ENCODE measurements around the gene VSTM2B.

The VSTM2B gene

DNA sequence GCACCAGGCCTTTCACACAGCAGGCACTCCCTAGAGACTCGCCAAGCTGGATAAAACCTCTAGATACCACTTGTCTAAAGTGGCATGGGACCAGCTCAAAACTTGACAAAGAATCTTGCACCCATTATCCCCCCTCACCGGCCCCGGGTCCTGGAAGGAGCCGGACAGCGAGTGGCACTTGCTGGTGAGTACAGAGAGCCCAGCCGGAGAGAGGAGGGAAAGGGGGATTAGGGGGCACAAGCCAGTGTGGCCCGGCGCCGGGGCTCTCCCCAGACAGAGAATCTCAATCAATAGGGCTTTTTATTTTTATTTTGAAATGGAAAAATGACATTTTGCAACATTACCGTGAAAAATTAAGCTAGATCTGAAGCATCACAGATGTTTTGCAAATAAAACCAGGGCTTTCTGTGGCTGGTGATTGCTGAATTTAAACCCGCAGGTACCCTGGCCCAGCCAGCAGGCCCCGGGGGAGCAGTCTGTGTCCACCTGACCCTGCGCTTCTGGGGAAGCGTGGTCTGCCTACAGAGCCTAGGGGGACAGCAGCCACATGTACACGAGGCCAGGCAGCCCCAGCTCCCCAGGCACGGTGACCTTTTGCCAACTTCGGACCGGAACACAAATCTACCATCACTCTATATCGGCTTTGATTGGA, 10.0 kb upstream of the VSTM2B start:
- DNase-seq (ENCODE audit: low read depth, low spot score) = no peak

DNA sequence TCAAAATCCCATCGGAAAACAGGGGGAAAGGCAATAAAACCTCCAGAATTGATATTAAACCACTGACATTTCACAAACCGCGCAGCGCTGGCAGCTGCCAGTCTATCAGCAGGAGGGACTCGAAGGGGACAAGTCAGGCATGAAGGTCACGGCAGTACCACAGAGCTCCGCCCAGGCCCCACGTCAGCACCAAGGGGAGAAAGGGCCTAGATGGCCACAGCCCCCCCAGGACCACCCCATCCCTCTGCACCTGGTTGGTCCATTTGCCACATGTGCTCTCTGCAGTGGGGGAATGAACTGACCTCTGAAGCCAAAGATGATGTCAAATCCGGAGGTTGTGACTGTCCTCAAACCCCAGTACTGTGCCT, 9.5 kb upstream of the VSTM2B start:
- DNase-seq (ENCODE audit: low read depth, low spot score) = no peak

DNA sequence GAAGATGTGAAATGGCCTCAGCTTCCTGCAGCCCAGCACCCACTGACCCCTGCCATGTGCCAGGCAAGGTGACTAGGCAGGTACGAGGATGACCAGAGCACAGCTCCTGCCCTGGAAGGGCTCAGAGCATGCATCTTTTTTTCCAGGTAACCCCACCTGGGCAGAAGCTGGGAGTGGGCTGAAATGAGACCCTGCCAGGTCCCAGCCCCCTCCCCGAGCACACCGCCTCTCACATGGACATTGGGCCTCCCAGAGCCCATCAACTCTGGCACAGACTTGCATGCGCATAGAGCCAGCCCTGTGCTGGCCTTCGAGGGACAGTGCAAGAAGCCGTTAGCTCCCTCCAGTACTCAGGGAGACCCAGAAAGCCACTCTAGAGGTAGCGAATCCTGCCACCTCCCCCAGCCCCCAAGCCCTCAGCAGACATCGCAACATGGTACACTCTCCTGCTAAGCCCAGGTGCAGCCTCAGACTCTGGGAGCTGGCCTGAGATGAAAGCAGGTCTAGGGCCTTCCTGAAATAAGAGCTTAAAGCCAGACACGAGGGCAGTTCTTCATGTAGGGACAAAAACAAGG, 8.9 kb upstream of the VSTM2B start:
- DNase-seq (ENCODE audit: low read depth, low spot score) = no peak

DNA sequence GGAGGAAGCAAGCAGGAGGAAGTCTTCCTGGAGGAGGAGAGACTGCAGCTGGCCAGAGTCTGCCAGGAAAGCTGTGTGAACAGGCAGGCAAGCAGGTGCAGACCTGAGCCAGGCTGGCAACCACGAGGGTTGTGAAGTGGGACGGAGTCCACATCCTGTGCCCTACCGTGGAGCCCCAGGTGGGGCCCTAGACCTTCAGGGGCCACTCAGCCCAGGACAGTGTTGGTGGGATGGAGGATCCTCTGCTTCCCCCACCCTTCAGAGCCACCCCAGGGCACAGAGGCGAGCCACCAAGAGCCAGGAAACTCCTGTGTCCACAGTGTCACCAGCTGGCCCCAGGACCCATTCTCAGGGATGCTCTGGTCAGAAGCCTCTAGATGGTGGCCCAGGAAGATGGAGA, 8.4 kb upstream of the VSTM2B start:
- DNase-seq (ENCODE audit: low read depth, low spot score) = no peak

DNA sequence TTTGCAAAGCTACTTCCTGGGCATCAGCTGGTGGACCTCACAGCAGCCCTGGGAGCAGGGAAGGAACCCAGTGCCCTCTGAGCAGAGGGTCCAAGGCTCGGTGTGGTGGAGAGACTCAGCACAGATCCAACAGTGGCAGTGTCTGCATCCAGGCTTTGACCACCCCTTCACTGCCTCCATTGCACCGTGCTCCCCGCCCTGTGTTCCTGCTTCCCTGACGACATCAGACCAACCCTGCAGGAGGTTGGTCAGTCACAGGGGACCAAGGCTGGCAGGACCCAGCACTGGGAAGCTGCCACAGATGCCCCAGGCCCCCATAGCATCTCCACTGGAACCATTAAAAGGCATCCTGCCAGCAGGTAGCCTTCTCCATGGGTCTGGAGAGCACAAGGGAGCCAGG, 7.8 kb upstream of the VSTM2B start:
- no peak for DNase-seq (ENCODE audit: low read depth, low spot score)

DNA sequence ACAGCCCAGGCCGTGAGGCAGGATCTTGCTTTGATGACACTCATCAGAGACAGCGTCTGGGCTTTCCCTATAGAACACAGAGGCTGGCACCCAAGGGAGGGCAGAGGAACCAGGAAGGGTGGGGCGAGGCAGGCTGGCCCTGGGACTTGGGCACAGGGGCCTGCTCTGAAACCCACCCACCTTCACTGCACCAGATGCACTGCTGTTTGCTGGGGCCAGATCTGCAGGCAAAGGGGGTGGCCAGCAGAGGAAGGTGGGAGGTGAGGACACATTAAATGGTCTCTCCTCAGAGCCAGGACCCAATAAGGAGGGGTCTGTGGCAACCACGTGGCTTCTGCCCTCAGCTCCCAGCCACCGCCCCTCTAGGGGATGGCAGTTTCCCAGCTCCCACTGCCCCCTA, 6.6 kb upstream of the VSTM2B start:
- no peak for DNase-seq (ENCODE audit: low read depth, low spot score)

DNA sequence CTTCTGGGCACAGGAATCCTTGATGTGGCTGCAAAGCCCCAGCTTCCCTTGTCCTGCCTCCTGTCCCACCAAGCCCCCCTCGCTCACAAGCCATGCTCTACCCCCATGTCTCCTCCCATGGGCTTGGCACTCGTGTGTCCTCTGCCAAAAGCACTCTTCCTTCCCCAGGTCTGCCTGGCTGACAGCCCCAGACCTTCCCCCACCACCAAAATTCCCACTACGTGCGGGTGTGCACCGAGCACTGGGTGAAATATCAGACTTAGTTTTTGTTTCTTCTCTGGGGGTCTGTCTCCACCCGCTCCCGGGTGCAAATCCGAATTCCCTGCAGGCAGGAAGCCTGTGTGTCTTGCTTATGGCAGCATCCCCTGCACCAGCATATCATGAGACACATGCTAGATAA, 5.9 kb upstream of the VSTM2B start:
- DNase-seq (ENCODE audit: low read depth, low spot score) = no peak

DNA sequence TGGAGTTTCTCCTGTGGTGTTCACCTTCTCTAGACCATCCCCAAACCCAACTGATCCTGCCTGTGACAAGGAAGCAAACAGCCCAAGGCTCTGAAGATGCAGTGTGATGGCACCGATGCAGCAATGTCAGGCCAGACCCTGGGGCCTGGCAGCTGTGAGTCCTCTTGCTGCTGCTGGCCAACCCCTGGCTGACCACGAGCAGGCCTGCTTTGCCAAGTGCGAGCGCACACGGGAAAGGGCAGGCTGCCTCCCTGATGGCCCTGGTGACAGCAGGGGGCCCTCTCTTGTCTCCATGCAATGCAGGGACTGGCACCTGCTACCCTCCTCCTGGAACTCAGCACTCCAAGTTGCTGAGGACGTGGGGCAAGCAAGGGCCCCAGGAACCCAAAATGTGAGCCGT, 5.4 kb upstream of the VSTM2B start:
- no peak for DNase-seq (ENCODE audit: low read depth, low spot score)

DNA sequence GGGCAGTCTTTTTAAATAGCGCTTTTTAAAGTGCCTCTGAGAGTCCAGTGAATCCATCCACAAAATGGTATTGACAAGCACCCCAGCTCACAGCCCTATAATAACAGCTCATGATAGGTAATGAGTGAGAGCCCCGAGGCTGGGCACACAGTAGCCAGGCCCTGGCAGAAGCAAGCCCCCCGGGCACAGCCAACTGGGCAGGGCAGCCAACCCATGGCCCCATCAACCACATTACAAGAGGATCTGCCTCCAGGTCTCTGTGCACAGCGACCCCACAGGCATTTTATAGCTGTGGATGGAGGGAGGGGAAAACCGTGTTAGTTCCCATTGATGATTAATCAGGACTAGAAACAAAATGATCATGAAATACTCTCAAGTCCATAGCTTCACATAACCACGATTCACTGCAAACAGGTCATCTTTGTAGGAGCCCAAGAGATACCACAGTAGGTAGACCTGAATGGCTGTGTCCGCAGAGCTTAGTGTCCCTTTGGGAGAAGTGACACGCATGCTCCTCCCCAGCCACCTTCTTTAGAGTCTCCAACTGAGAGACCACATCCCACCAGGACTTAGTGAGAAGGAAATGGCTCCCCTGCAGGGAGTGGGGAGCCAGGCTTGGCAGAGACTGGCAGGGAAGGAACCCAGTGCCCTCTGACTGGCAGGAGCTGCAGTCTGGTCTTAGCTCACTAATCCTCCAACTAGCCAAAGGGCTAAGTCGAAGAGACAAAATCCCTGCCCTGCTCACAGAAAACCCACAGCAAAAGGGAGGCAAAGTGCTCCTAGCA, 4.3 kb upstream of the VSTM2B start:
- DNase-seq (ENCODE audit: low read depth, low spot score) = no peak

DNA sequence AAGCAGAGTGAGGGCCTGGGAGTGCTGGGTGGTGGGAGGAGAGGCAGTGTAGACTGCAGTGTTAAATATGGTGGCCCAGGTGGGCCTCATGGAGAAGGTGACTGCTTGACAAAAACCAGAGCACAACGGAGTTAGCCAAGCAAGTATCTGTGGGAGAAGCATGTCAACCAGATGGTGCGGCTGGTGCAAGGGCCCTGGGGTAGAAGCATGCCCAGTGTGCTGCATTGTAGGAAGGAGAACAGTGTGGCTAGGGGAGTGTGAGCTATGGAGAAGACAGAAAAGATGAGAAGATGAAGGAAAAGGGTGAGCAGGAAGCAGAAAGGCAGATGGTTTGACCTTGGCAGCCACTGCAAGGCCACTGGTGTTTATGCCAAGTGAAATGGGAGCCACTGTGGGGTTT, 2.2 kb upstream of the VSTM2B start:
- no peak for DNase-seq (ENCODE audit: low read depth, low spot score)

DNA sequence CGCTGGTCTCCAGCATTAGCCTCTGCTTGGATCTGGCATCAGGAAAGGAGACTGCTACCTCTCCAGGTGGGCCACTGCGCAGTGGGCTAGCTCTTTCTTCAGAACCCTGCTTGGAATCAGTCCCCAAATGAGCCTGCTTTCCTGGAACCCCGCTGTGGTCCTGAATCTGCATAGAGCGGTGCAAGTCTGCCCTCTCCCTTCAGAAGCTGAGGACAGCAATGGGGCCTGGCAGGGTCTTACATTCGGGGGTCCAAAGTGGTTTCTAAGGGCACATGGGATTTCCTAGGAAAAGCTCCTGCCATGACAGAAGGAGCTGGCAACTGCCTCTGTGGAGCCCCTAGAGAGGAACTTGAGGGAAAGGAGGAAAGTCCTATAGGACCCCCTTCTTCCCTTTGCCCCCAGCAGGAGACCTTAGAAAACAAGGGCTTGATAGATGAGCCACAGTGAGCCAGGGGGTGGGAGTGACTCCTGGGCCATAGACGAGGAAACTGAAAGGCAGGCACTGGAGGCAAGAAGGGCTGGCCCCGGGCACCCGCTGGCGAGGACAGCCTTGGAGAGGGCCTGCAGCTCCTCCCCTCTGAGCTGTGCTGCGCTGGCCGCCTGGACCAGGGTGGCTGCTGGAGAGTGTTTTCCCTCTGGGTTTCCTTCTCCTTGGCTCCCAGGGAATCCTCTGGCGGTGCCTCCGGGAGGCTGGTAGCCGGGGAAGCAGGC, 1.4 kb upstream of the VSTM2B start:
- no peak for DNase-seq (ENCODE audit: low read depth, low spot score)

DNA sequence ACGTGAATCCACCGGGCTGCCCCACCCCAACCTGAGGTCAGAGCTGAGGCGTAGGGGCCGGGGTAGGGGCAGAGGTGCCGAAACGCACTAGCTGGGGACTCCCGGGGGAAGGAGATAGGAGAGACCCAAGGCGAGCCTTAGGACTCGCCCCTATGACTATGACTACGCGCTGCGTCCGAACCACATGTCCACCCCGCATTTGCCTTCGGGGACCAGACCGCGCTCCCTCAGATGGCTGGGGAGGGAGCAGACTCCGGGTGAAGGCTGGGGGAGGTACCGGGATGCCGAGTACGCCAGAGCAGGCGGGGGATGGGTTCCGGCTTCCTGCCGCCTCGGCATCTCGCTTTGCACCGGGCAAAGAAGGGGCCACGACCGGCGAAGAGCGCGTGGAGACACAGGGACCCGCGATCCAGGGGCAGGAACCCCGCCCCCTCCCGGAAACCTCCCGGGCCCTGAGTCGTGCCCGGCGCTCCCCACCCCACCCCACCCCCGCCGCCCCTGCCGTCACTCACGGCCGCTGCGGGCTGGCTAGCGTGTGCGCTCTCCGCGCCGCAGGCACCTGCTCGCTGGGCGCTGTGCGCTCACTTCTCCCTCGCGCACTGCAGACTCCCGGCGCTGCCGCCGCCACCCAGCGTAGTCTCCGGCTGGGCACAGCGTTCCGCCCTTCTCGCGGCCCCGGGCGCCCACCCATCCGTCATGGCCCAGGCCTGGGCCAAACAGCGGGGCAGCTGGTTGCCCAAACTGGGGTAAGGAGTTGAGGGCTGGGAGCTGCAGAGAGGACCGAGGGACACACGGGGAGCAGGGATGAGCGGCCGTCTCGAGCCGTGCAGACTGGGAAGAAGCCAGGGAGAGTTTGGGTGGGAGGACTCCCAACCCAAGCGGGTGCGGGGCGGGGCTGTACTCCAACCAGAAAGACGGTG, 622 bp upstream of the VSTM2B start:
- no peak for DNase-seq (ENCODE audit: low read depth, low spot score)

DNA sequence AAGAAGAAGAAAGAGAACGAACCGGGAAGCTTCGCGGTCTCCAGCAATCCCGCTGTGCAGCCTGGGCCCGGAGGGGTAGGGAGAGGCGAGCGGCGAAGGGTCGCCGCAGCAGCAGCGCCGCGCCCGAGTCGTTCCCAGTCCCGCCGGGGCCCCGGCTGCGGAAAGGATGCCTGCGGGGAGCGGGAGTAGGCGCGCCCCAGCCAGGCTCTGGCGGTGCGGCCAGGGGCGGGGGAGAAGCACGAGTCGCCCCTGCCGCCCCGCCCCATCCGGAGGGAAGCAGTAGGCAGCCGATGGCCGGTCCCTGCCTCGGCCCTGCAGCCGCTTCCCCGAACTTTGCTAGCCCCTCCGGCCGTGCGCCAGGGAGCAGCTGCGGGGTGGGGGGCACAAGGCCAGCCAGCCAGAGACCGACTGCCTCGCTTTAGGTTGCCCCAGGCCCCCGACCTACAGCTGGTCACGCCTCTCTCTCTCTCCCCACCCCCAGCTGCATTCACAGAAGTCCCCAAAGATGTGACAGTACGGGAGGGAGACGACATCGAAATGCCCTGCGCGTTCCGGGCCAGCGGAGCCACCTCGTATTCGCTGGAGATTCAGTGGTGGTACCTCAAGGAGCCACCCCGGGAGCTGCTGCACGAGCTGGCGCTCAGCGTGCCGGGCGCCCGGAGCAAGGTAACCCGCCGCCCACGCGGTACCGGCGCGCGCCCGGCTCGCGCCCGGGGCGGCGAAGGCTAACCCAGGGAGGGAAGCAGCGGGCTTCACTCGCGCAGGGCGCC, 1.1 kb downstream of the VSTM2B start:
- DNase-seq (ENCODE audit: low read depth, low spot score) = no peak

DNA sequence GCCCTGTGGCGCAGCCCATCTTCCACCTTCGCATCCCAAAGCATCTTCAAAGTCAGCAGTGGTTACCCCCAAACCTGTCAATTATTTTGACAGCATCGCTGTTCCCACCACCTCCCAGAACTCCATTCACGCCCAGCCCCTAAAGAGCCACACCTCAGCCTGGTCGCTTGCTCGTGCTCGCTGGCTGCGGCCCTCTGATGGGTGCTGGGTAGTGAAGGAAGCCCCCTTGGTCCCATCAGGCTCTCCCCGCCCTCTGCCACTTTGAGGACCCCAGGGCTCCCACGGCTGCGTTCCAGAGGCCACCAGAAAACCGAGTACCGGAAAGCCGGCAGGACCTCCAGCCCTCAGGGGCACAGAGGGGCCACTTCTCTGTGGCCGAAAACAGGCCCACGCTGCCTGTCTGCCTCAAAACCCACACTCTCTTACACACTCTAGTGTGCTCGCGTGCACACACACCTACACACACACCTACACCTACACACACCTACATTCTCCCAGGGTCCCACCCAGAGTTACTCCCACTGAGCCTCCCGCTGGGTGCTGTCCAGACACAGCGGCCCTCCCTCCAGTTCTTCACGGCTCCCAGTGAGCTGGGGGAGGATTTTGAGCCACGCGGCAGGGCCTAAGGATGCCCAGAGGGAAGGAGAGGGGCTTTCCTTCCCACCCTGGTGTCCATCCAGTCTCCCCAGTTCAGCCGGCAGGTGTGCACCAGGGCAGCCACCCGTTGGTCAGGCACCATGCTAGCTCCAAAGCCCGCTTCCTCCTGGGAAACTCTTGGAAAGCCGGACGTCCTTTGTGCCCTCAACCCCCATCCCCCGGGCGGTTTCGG, 1.9 kb downstream of the VSTM2B start:
- no peak for DNase-seq (ENCODE audit: low read depth, low spot score)

DNA sequence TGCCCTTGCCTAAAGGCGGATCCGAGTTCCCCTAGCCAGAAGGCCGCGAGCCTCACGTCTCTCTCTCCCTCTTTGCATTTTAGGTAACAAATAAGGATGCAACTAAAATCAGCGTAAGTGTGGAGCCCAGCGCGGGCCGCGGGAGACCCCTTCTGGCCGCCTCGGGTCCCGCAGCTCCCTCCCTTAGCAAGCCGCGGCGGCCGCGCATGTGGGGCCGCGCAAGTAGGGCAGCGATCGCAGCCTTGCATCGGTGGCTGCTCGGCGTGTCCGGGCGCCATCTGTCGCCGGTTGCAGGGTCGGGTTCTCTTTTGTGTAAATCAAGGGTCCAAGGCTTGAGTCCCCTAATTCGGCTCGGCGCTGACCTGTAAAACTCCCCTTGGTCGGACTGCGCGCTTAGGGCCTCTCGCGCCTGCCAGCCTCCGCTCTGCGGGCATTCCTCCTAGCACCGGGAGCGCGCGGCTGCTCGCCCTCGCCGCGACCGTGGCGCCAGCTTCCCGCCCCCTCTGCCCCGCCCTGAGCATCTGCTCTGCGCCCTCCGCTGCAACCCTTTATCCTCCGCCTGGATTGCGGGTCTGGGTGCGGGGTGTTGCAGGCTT, 2.7 kb downstream of the VSTM2B start:
- no peak for DNase-seq (ENCODE audit: low read depth, low spot score)

DNA sequence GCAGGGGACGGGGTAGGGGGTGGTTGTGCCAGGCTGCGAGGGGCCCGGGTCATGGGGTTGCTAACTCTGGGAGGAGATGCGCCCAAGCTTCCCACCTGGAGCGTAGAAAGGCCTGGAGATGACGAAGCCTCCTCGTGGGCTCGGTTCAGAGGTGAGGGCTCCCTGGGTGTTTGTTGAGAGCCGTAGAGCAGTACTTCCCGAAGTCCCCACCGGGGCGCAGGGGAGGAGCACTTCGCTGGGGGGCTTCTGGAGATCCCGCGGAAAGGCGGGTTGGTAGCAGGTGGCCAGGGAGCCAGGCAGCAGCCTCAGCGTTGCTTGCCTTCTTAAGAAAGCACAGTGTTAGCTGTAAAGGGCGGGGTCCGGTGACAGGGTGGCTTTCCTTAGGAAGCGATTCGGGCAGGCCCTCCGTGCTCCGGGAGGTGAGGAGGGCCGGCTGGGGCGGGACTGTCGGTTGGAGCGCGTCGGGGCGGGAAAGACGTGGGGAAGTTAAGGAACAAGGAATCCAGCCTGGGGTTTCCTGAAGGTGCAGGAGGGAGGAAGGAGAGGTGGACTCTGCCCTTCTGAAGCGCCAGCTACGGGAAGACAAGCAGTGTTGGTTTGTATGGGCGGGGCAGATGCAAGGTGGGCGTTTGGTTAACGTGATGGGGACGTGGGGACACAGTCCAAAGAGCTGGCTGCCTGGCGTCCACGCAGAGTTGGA, 3.3 kb downstream of the VSTM2B start:
- no peak for DNase-seq (ENCODE audit: low read depth, low spot score)

DNA sequence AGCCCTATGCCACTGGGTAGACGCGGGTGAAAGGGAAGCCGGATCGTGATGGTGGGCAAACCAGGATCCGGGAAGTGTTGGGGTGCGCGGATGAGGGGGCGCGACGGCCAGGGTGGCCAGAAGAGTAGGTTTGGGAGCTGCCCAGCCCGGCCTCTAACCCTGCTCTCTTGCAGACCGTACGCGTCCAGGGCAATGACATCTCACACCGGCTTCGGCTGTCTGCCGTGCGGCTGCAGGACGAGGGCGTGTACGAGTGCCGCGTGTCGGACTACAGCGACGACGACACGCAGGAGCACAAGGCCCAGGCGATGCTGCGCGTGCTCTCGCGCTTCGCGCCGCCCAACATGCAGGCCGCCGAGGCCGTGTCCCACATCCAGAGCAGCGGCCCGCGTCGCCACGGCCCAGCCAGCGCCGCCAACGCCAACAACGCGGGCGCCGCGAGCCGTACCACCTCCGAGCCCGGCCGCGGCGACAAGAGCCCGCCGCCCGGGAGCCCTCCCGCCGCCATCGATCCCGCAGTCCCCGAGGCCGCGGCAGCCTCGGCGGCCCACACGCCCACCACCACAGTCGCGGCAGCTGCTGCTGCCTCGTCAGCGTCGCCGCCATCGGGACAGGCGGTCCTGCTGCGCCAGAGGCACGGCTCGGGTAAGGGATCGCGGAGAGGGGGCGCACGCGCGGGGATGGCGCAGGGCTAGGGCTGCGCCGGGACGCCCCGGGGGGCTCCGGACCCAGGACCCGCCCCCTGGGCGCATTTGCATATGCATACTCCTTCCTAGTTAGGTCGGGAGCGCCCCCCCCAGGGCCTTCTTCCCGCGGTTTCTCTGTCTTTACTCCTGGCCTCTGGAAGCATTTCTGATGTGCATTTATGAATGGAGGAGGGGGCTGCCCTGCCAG, 4.1 kb downstream of the VSTM2B start:
- DNase-seq (ENCODE audit: low read depth, low spot score) = no peak
